HUES6 (cell line): ENCODE results near the gene NFATC1.

Experiments
- H3K27ac ChIP-seq: 2 replicates; pipeline ENCODE4 v1.7.0; 2013; ENCODE audit warnings: low read depth, mild to moderate bottlenecking, low read length, inconsistent platforms
- H3K27me3 ChIP-seq: 2 replicates; pipeline ENCODE4 v1.6.1; 2013; ENCODE audit warnings: low read length; ENCODE audit not compliant: control insufficient read depth, insufficient read depth
- H3K36me3 ChIP-seq: 2 replicates; pipeline ENCODE4 v1.6.1; 2013; ENCODE audit warnings: low read length; ENCODE audit not compliant: control insufficient read depth, insufficient read depth
- H3K4me1 ChIP-seq: 2 replicates; pipeline ENCODE4 v1.6.1; 2013; ENCODE audit warnings: low read length; ENCODE audit not compliant: control insufficient read depth, insufficient read depth
- H3K4me3 ChIP-seq: 2 replicates; pipeline ENCODE4 v1.5.1; 2013; ENCODE audit warnings: low read depth, low read length
- H3K9ac ChIP-seq: one replicate; pipeline ENCODE4 v1.6.1; 2013; ENCODE audit warnings: mild to moderate bottlenecking, low read length
- H3K9me3 ChIP-seq: 2 replicates; pipeline ENCODE4 v1.6.1; 2013; ENCODE audit warnings: low read depth, low read length; ENCODE audit not compliant: control insufficient read depth, insufficient read depth

Gene NFATC1

DNA sequence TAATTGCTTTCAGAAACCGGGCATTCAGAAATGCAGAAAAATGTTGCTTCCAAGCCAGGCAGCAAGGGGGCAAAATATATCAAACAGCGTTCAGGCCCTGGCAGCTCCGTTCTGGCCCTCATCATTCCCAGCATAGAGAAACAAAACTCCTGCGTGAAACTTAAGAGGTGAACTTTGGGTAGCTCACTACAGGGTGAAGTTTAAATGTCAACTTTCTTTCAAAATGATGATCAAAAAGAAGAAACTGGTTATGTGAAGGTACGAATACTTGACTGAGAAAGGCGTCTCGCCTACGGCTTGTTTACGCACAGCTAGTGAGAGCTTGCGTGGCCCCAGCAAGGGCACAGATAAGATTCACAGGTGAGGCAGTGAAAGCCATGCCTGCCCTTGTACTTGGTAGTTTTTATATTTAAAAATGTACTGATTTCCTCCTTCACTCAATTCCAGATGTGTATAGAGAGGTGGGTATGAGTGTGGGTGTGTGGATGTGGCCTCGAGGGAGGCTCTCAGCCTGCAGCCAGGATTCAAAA lies 127.5 kb downstream of the NFATC1 start:
- Histone ChIP-seq H3K9me3 (no peaks in the 10 kb centered on the region), H3K4me1 (peaks cover 9% of the 10 kb centered on the region; the same call in 1 of the 2 replicates), H3K4me3 (no peak overlapping the region), H3K9ac (no peak overlapping the region), H3K27ac (no peak overlapping the region), H3K27me3 (no peaks in the 10 kb centered on the region), H3K36me3 (no peaks in the 10 kb centered on the region)

DNA sequence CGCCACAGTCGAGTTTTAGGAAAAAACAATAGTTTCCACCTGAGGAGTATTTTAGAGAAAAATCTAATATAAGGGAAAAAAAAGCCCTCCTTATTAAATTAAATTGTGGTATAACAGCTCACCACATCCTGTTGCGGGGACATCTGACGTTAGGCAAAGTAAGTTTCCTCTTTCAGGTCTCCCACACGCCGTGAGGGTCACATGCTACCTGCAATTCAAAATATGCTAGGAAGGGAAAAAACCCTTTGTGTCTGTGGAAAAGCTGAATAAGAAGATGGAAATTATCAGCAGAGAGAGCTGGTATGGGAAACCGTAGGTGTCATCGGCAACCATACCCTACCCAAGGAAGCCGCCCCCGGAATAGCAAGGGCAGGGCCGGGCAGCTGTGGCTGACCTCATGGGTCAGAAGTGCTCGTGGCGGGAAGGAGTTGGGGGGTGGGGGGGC lies 128.0 kb downstream of the NFATC1 start:
- H3K9me3 ChIP-seq = no peaks in the 10 kb centered on the region
- H3K27me3 ChIP-seq = no peaks in the 10 kb centered on the region
- no peak overlapping the region for H3K27ac ChIP-seq
- no peaks in the 10 kb centered on the region for H3K36me3 ChIP-seq
- no peak overlapping the region for H3K9ac ChIP-seq
- H3K4me3 ChIP-seq = no peak overlapping the region
- H3K4me1 ChIP-seq = peaks cover 9% of the 10 kb centered on the region; the same call in 1 of the 2 replicates

DNA sequence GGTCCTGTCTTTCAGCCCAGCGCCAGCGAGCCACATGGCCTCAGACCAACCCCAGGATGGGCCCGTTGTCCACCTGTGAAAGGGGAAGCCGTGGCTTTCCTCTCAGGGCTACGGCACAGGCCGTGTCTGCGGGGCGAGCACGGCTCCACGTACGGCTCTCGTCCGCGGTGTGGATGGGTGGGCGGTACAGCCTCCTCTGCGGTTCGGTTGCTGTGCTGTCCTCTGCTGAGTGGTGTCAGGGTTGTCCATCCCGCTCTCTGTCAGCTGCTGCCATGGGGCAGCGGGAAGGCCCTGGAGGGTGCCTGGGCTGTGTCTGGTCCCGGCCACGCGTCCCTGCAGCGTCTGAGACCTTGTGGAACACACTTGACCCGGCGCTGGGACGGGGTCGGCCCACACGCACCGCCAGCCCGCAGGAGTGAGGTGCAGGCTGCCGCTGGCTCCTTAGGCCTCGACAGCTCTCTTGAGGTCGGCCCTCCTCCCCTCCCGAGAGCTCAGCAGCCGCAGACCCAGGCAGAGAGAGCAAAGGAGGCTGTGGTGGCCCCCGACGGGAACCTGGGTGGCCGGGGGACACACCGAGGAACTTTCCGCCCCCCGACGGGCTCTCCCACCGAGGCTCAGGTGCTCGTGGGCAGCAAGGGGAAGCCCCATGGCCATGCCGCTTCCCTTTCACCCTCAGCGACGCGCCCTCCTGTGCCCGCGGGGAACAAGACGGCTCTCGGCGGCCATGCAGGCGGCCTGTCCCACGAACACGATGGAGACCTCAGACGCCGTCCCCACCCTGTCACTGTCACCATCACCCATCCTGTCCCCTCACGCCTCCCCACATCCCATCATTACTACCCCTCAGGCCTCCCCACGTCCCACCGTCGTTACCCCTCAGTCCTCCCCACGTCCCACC lies 128.7 kb downstream of the NFATC1 start:
- Histone ChIP-seq H3K27me3 (no peaks in the 10 kb centered on the region), H3K9me3 (no peaks in the 10 kb centered on the region), H3K4me1 (peaks cover 9% of the 10 kb centered on the region; the same call in 1 of the 2 replicates), H3K36me3 (no peaks in the 10 kb centered on the region), H3K4me3 (no peak overlapping the region), H3K9ac (no peak overlapping the region), H3K27ac (no peak overlapping the region)

DNA sequence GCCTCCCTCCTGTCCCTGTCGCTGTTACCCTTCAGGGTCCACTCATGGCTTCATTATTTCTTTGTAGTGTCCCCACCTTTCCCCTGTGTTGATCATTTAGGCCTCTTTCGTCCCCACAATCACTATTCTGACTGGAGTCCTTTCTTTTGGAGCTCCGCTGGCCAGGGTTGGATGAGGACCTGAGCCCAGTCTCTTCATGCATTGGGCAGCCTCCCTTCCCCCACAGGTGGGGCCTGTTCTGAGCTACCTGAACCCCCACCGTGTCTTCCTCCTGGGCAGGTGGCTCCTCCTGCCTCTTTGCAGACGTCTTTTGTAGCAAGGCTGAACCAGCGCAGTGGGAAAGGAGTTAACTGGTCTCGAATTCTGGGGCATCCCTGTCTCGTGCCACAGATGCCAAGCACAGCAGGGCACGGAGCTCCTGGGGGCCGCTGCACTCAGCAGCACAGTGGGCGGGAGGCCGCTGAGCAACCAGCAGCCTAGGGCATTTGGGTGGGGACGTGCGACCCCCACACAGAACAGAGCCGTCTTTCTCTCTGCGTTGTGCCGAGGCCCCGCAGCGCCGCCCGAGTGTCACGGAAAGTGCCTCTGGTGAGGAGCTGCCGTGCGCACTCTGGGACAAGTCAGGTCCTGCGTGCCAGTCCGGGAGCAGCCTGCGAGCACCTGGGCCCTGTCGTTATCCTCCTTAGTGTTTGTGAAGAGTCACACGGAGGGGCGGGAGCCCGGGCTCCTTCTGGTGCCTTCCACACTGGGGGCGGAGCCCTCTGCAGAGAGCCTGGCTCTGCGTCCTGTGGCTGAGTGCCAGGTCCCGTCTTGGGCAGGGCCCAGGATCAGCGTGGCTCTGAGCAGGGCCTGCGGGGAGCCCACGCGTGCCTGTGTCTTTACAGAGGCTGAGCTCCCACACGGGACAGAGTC lies 130.1 kb downstream of the NFATC1 start:
- Histone ChIP-seq H3K4me3 (no peak overlapping the region), H3K27ac (no peak overlapping the region), H3K9ac (no peak overlapping the region), H3K27me3 (no peaks in the 10 kb centered on the region), H3K4me1 (peaks cover 9% of the 10 kb centered on the region; the same call in 1 of the 2 replicates), H3K36me3 (no peaks in the 10 kb centered on the region), H3K9me3 (no peaks in the 10 kb centered on the region)

DNA sequence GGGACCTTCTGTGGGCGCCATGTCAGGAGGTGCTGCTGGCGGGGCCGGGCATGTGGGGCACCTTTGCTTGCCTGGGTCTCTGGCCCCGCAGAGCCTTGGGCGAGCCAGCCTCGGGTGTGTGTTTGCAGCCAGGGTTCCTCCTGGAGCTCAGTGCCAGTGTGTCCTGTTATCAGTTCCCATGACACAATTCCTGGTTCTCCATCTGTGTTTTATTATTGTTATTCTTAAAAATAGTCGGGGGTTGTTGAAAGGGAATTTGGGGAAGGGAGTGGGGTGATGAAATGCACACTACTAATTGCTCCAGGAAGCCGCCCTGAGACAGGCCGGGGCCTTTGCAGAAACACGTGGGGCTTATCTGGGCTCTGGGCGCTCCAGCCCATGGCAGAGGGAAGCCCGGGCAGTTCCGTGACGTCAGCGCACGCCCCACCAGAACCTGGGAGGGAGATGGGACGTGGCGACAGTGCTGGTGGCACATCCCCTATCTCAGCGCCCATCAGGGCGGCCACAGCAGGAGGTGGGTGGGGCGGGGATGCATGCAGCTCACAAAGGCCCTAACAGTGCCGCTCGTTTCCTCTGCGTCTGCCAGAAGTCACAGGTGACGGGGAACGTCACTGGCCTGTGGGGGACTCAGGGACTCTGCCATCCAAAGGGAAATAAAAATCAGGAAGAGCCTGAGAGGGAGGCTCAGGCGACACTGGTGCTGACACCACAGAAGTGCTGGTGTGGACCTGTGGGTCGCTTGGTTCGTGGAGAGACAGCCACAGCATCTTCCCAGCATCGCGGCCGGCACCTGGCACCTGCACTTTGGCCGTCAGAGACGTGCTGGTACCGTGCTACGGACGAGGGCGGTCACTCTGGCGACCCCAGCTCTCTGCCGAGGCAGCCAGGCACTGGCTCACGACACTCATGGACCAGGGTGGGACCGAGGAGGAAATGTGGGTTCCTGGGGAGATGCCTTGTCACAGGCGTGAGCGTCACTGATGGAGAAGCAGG lies 131.0 kb downstream of the NFATC1 start:
- Histone ChIP-seq H3K27me3 (no peaks in the 10 kb centered on the region), H3K4me3 (no peak overlapping the region), H3K9me3 (no peaks in the 10 kb centered on the region), H3K9ac (no peak overlapping the region), H3K4me1 (peaks cover 9% of the 10 kb centered on the region; the same call in 1 of the 2 replicates), H3K27ac (no peak overlapping the region), H3K36me3 (no peaks in the 10 kb centered on the region)

DNA sequence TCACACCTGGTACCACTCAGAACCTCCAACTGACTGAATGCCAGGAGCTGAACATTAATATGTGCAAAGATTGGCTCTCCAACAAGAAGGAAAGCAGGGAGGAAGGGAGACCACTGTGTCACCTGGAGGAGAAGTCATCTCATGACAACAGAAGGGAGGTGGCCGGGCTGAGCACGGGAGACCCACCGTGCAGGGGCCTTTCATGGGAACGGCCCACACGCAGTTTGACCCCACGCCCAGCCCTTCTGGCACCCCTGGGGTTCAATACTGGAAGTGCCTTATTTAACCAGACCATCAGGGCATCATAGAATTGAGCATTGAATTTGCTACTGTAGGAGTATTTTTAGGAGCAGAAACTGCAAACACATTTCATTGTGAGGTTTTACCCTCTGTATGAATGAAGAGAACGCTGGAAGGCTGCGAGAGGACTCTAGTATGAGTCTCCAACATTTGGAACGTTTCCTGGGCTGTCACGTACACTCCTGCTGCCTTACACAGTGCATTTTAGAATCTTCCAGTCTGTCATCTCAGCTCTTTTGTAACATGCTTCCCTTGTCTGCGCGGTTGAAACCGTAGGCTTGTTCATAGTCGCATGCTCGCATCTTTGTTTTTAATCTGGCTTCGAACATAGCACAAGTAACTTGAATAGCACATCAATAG lies 132.1 kb downstream of the NFATC1 start:
- H3K9me3 ChIP-seq = no peaks in the 10 kb centered on the region

DNA sequence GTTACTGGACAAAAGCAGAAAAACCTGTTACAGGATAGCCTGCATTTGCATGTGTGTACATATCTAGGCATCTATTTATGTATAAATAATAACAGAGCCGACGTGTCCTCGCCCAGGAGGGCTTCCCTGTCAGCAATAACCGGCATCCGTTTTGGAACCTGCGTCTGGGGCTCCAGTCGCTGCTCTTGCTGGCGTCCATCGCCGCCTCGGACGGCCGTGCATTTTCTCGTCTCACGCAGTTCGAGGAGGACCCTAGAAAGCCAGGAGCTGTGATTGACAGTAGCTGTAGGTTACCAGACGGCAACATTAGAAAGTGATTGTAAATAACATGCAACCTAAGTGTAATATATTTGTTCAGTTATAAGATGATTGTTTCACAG lies 132.6 kb downstream of the NFATC1 start:
- Histone ChIP-seq H3K36me3 (no peaks in the 10 kb centered on the region), H3K4me3 (no peak overlapping the region), H3K4me1 (peaks cover 9% of the 10 kb centered on the region; the same call in 1 of the 2 replicates), H3K27ac (no peak overlapping the region), H3K27me3 (no peaks in the 10 kb centered on the region), H3K9me3 (no peaks in the 10 kb centered on the region), H3K9ac (no peak overlapping the region)

More for the DNA sequence above, 132.1 kb downstream of the NFATC1 start:
- Histone ChIP-seq H3K4me3 (no peak overlapping the region), H3K27ac (no peak overlapping the region), H3K4me1 (peaks cover 9% of the 10 kb centered on the region; the same call in 1 of the 2 replicates), H3K27me3 (no peaks in the 10 kb centered on the region), H3K36me3 (no peaks in the 10 kb centered on the region), H3K9ac (no peak overlapping the region)

DNA sequence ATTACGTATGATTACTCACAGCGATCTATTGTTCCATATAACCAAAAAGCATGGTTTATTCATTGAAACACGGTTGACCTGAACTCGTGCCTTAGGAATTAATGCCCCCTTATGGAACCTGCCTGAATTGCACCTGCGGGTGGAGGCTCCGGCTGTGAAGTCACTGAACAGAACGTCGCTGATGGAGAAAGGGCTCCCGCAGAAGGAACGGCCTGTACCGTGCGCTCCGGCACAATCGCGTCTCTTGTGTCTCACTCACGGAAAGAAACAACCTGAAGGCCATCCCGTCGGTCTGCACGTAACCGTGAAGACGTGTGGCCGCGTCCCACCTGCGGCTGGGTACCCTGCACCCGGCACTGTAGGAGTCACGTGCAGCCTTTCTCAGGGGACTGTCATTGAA lies 133.1 kb downstream of the NFATC1 start:
- Histone ChIP-seq H3K9me3 (no peaks in the 10 kb centered on the region), H3K4me3 (no peak overlapping the region), H3K27me3 (no peaks in the 10 kb centered on the region), H3K36me3 (no peaks in the 10 kb centered on the region), H3K4me1 (peaks cover 9% of the 10 kb centered on the region; the same call in 1 of the 2 replicates), H3K9ac (no peak overlapping the region), H3K27ac (no peak overlapping the region)

DNA sequence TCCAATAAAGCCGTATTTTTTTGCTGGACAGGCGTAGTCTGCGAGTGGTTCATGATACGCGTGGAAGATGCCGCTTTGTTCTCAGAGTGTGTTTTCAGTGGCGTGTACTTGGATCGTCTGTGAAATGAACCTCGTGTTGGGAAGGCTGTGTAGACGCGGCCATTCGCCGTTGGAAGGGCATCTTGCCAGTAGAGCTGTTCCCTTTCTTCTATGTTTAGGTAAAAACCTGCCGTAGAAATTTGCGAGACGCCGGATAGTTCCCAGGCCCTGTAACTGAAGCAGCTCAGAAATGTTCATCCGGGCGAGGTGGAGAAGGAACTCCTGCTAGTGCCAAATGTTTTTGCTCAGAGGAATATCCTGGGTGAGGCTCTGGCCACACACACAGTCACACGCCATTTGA lies 133.6 kb downstream of the NFATC1 start:
- H3K27me3 ChIP-seq = no peaks in the 10 kb centered on the region
- H3K27ac ChIP-seq = no peak overlapping the region
- H3K4me1 ChIP-seq = peaks cover 9% of the 10 kb centered on the region; the same call in 1 of the 2 replicates
- no peaks in the 10 kb centered on the region for H3K36me3 ChIP-seq
- H3K4me3 ChIP-seq = no peak overlapping the region
- no peak overlapping the region for H3K9ac ChIP-seq
- no peaks in the 10 kb centered on the region for H3K9me3 ChIP-seq
